Gastroesophageal sphincter (tissue), 4 donors: ENCODE data around the gene NUDT15. TPM values are rescaled to one million over a fixed set of nuclear protein-coding genes. Genes with fewer than 3 reads are reported as not detected.
A peak's percentile ranks its signal among the peaks of the same experiment; 100 is the strongest.

ENCODE experiments used
- ATAC-seq: fragments of 150-250 bp; one replicate; pipeline ENCODE4 v1.9.1; 2016; ENCODE audit warnings: mild to moderate bottlenecking, moderate library complexity
- H3K27ac ChIP-seq, 4 donors: fragments of 200-600 bp; sonication (generic) in 3 of 4; 1 replicate in 3 of 4; 2 replicates in 1 of 4; pipeline ENCODE4 v1.5.1; 2016 to 2019
- H3K27me3 ChIP-seq: fragments of 200-600 bp; sonication (generic); one replicate; pipeline ENCODE4 v1.5.1; 2019
- H3K36me3 ChIP-seq, 2 donors: fragments of 200-600 bp; sonication (generic); one replicate each; pipeline ENCODE4 v1.5.1; 2019; ENCODE audit warnings: control low read depth in 1 of 2
- H3K4me1 ChIP-seq, 3 donors: fragments of 200-600 bp; sonication (generic); 1 replicate in 2 of 3; 2 replicates in 1 of 3; pipeline ENCODE4 v1.5.1; 2016 to 2019; ENCODE audit warnings: control low read depth in 2 of 3
- H3K4me3 ChIP-seq, 2 donors: fragments of 200-600 bp; sonication (generic); one replicate each; pipeline ENCODE4 v1.5.1; 2019; ENCODE audit warnings: mild to moderate bottlenecking in 1 of 2, moderate library complexity in 1 of 2
- H3K9me3 ChIP-seq, 3 donors: fragments of 200-600 bp; sonication (generic); one replicate each; pipeline ENCODE4 v1.5.1; 2017 to 2019; ENCODE audit warnings: control low read depth in 2 of 3
- CTCF ChIP-seq, 4 experiments: fragments of 200-600 bp in 2 of 4; fragments of 450-650 bp in 2 of 4; sonication (generic) in 1 of 4; IDR thresholded peaks; one replicate each; pipeline ENCODE4 v1.5.1; 2017 to 2019; ENCODE audit warnings: antibody characterized with exemption in 4 of 4, mild to moderate bottlenecking in 2 of 4, moderate library complexity in 2 of 4
- EP300 ChIP-seq: sonication (generic); formaldehyde crosslinking; IDR thresholded peaks from one replicate; pipeline ENCODE4 v1.6.1; 2017; ENCODE audit warnings: antibody characterized with exemption, mild to moderate bottlenecking
- POLR2A ChIP-seq, 2 donors: fragments of 450-650 bp; IDR thresholded peaks; one replicate each; pipeline ENCODE4 v1.6.1; 2017; ENCODE audit warnings: antibody characterized with exemption in 2 of 2, mild to moderate bottlenecking in 2 of 2, moderate library complexity in 1 of 2
- POLR2AphosphoS5 ChIP-seq: sonication (generic); formaldehyde crosslinking; IDR thresholded peaks from one replicate; pipeline ENCODE4 v1.6.1; 2017; ENCODE audit warnings: antibody characterized with exemption
- WGBS, 2 donors: methylation state at CpG; one replicate each; pipeline ENCODE4 v1.1.5; 2018; ENCODE audit warnings: low coverage in 1 of 2; 5-methylcytosine and 5-hydroxymethylcytosine counted together
- total RNA-seq, 4 donors: library from RNA; depleted of rRNA; stranded (reverse); fragments of >200 nt; gene quantifications; one replicate each; pipeline ENCODE4 v1.1.0, GENCODE V29; 2016

Gene NUDT15
- total RNA-seq, 4 donors from 2014 or later: 6.1 to 7.5 (median 7.4) TPM

DNA sequence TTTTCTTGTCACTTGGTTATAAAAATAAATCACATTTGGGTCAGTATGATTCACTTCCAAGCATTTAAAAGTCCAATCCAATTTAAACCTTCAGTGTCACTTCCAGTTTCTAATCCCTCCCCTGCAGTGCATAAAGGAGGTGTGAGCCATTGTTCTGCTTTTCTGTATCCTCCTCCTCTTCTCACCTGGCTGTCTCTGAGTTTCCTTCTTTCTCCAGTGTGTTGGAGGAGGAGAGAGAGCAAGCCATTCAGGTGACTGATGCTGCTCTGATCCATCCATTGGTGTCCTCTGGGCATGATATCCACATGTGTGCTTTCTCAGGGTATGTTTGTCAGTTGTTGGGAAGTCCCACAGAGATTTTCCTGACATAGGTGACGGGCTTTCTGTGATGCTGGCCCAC, 1.2 kb downstream of the NUDT15 start:
- TF ChIP-seq EP300 (no peak), POLR2AphosphoS5 (no peak), POLR2A (IDR thresholded peaks at IDR 0.05) (no peak), CTCF (IDR thresholded peaks at IDR 0.05) (no peak)
- WGBS, 2 donors: 89 to 100% methylated on average over 1 of the region's 1 CpG
- peak overlapping the region in 1 of 2 donors; percentile 53 for H3K4me3 ChIP-seq
- H3K36me3 ChIP-seq: peaks cover 0 to 15% of the 10 kb centered on the region in 2 donors
- peak overlapping the region in 3 of 4 donors; percentile 77 to 98 (median 96) for H3K27ac ChIP-seq
- no peak for ATAC-seq
- no peaks in the 10 kb centered on the region for H3K9me3 ChIP-seq
- H3K27me3 ChIP-seq: no peaks in the 10 kb centered on the region
- H3K4me1 ChIP-seq: peaks cover 0 to 19% (median 7%) of the 10 kb centered on the region in 3 donors

GRCh38 chr13:48040049-48040448, 2.5 kb downstream of the NUDT15 start:
- TF ChIP-seq POLR2A (IDR thresholded peaks at IDR 0.05) (no peak), POLR2AphosphoS5 (no peak), CTCF (IDR thresholded peaks at IDR 0.05) (no peak), EP300 (no peak)
- Histone ChIP-seq H3K4me3 (no peak overlapping the region), H3K4me1 (peaks cover 0 to 19% (median 7%) of the 10 kb centered on the region in 3 donors), H3K27me3 (no peaks in the 10 kb centered on the region), H3K36me3 (peaks cover 0 to 15% of the 10 kb centered on the region in 2 donors), H3K27ac (no peak overlapping the region), H3K9me3 (no peaks in the 10 kb centered on the region)
- ATAC-seq: no peak

- Histone ChIP-seq H3K4me1 (peaks cover 0 to 19% (median 7%) of the 10 kb centered on the region in 3 donors), H3K27me3 (no peaks in the 10 kb centered on the region), H3K27ac (no peak overlapping the region), H3K4me3 (no peak overlapping the region), H3K9me3 (no peaks in the 10 kb centered on the region), H3K36me3 (peaks cover 1 to 15% of the 10 kb centered on the region in 2 donors)
- no peak for ATAC-seq
- TF ChIP-seq POLR2AphosphoS5: no peak
- TF ChIP-seq POLR2A (IDR thresholded peaks at IDR 0.05): no peak
- TF ChIP-seq EP300: no peak
- no peak for TF ChIP-seq CTCF (IDR thresholded peaks at IDR 0.05)
- 83 to 100% methylated on average over 1 of the region's 1 CpG for WGBS, 2 donors
These were observed 3.4 kb downstream of the NUDT15 start for GRCh38 chr13:48040896-48041295.

DNA sequence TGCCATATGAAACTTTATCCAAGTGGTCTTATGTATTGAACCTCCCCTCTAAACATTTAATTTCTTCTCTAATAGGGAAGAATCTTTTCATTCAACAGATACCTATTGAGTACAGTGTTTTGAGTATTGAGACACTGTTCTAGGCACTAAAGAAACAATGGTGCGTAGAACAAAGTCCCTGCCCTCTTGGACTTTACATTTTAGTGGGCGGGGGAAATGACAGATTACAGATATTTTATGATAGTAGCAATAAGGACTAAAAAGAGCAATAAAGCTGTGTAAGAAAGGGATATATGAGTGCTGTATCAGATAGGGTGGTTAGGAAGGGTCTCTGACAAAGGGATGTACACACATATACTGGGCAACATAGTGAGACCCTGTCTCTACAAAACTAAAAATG, 5.4 kb downstream of the NUDT15 start:
- Histone ChIP-seq H3K4me1 (peaks cover 0 to 10% (median 0%) of the 10 kb centered on the region in 3 donors), H3K4me3 (no peak overlapping the region), H3K9me3 (no peaks in the 10 kb centered on the region), H3K36me3 (peaks cover 4 to 28% of the 10 kb centered on the region in 2 donors), H3K27ac (no peak overlapping the region), H3K27me3 (no peaks in the 10 kb centered on the region)
- ATAC-seq: no peak
- WGBS, 2 donors: 83 to 93% methylated on average over 2 of the region's 2 CpGs
- TF ChIP-seq POLR2AphosphoS5 (no peak), POLR2A (IDR thresholded peaks at IDR 0.05) (no peak), EP300 (no peak), CTCF (IDR thresholded peaks at IDR 0.05) (no peak)

GRCh38 chr13:48043789-48044503, 6.4 kb downstream of the NUDT15 start:
- Histone ChIP-seq H3K9me3 (no peaks in the 10 kb centered on the region), H3K36me3 (peaks cover 4 to 38% of the 10 kb centered on the region in 2 donors), H3K4me1 (peaks cover 0 to under 1% (median 0%) of the 10 kb centered on the region in 3 donors), H3K4me3 (no peak overlapping the region), H3K27me3 (no peaks in the 10 kb centered on the region), H3K27ac (no peak overlapping the region)
- TF ChIP-seq POLR2AphosphoS5 (no peak), CTCF (IDR thresholded peaks at IDR 0.05) (no peak), POLR2A (IDR thresholded peaks at IDR 0.05) (no peak), EP300 (no peak)
- no peak for ATAC-seq
